GM19043 (cell line): ENCODE results near the gene FGL2.
"Not testable (repeated sequence)": the region's sequence is repeated elsewhere in the genome, so short reads cannot be mapped to it uniquely, and the experiment has no call there.

ENCODE experiments used
- ATAC-seq: cut with Tn5 transposase; IDR thresholded peaks from one replicate; pipeline ENCODE4 v1.9.1; 2021; ENCODE audit warnings: low read depth; ENCODE audit not compliant: unreplicated experiment

The FGL2 gene

GRCh38 chr7:77157446-77157845 lies 42.2 kb downstream of the FGL2 start:
- ATAC-seq, result peak; percentile 61

- ATAC-seq, result peak; percentile 68
Observed at GRCh38 chr7:77157034-77157433, 42.6 kb downstream of the FGL2 start.

DNA sequence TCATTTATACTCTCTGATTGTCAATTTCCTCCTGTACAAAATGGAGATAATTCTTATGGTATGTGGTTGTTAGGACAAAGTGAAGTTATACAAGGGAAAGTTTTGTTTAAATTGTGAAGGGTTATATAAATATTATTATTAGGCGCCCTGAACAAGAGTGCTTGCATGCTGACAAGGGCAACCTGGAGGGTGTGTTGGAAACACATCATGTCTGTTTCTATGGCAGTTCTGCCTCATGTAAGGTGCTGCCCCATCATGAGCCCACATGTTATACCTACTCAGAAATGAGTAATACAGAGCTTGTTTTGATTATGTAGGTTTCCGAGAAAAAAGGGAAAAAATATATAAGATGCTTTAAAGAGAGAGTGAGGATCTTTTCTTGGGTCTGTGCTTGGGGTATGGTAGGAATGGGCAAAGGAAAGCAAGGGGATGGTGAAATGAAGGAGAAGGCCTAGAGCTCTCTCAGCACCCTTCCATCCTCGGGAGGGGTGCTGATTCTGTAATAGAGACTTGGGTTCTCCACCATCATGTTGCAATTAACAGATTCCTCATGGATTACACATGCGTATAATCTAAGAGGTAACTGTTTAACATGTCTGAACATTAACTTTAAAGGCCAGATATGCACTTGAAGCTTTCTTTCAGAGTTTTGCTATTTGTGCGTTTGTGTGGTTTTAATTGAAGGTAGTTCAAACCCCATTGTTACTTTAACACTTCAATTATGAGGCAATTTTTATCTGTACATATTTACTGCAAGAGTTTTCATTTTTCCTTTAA lies 43.8 kb downstream of the FGL2 start:
- not testable (repeated sequence) for ATAC-seq

DNA sequence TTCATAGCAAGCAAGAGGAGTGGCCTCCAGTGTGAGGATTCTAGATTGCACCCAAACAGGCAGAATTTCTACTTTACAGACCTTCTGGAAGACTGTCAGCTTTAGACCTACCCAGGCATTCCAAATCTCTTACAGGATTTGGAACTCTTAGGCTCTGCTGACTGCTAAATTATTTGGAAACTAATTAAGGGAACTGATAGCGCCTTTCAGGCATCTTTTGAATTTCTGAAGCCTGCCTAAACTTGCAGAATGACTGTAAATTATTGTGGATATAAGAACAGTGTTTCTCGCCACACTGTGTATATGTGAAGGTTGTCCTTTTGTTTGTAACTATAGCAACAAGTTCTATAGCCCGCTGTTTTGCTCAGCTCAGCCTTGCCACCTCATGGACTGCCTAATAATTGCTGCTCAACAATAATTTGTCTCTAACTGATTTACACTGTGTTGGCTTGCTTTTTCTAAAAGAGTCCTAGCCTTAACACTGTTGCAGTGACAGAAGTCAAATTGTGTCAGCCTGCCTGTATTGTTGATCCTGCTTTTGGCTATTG lies 44.6 kb downstream of the FGL2 start:
- ATAC-seq, result peak; percentile 43

- not testable (repeated sequence) for ATAC-seq
Observed at GRCh38 chr7:77152232-77152631, 47.4 kb downstream of the FGL2 start.
